GM21528 (cell line): ENCODE measurements around the gene PLA2G2F.

ENCODE experiments used
- ATAC-seq: cut with Tn5 transposase; IDR thresholded peaks from one replicate; pipeline ENCODE4 v1.9.1; 2021; ENCODE audit warnings: mild to moderate bottlenecking, moderate library complexity; ENCODE audit not compliant: unreplicated experiment, low FRiP score

PLA2G2F gene

GRCh38 chr1:20138961-20139550 is at the start of gene PLA2G2F:
Gene PLA2G2F (plus strand): TSS chr1:20139323. CDS start chr1:20139428, 105 bp downstream.
- ATAC-seq, result no peak

GRCh38 chr1:20089328-20090077 is 49.6 kb upstream of the PLA2G2F start:
- no peak for ATAC-seq

- ATAC-seq, result no peak
These were observed 49.0 kb upstream of the PLA2G2F start for GRCh38 chr1:20090119-20090518.

GRCh38 chr1:20090641-20091040 is 48.5 kb upstream of the PLA2G2F start:
- no peak for ATAC-seq

GRCh38 chr1:20093303-20093702 is 45.8 kb upstream of the PLA2G2F start:
- no peak for ATAC-seq

- no peak for ATAC-seq
These were observed 45.2 kb upstream of the PLA2G2F start for GRCh38 chr1:20093940-20094391.

- ATAC-seq, result no peak
These were observed 43.3 kb upstream of the PLA2G2F start for GRCh38 chr1:20095564-20096434.

GRCh38 chr1:20096840-20097447 is 42.2 kb upstream of the PLA2G2F start:
- no peak for ATAC-seq

GRCh38 chr1:20099533-20099932 is 39.6 kb upstream of the PLA2G2F start:
- ATAC-seq, result no peak

GRCh38 chr1:20100632-20101355 is 38.3 kb upstream of the PLA2G2F start:
- ATAC-seq, result no peak

- ATAC-seq, result no peak
These were observed 36.2 kb upstream of the PLA2G2F start for GRCh38 chr1:20102875-20103274.

- ATAC-seq, result no peak
These were observed 33.3 kb upstream of the PLA2G2F start for GRCh38 chr1:20105856-20106255.

GRCh38 chr1:20107351-20107750 is 31.8 kb upstream of the PLA2G2F start:
- no peak for ATAC-seq

- no peak for ATAC-seq
These were observed 31.3 kb upstream of the PLA2G2F start for GRCh38 chr1:20107796-20108195.

- ATAC-seq, result no peak
These were observed 30.6 kb upstream of the PLA2G2F start for GRCh38 chr1:20108366-20109123.

GRCh38 chr1:20109223-20109856 is 29.8 kb upstream of the PLA2G2F start:
- no peak for ATAC-seq

GRCh38 chr1:20110679-20111078 is 28.4 kb upstream of the PLA2G2F start:
- ATAC-seq, result no peak

GRCh38 chr1:20111452-20111851 is 27.7 kb upstream of the PLA2G2F start:
- no peak for ATAC-seq
